GM20000 (cell line): ENCODE data around the gene SLC25A44.

Source experiments
- DNase-seq: peaks from one replicate; pipeline ENCODE4 v3.0.0; 2012; ENCODE audit warnings: low spot score
- TF ChIP-seq, protein P1 (sequence below): IDR thresholded peaks from 2 replicates; pipeline ENCODE4 v1.5.1; 2012; ENCODE audit warnings: mild to moderate bottlenecking, control low read depth; ENCODE audit errors: extremely low read depth, missing control alignments

SLC25A44 gene

DNA sequence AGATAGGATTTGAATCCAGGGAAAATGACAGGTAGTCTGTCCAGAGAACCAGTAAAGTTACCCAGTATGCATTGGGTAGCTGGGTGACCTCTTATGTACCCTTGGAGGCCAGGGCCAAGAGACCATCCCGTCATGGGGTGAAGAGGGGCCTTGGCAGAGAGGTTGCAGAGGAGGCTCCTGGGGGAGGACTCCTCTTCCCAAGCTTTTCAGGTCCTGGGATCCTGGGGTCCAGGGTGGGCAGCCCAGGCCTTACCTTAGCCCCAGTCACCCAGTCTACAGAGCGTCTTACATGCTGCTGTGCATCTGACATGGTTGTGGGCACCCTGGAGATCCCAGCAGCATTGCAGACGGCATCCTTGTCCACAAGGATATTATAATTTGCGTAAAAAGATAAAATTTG, 32.9 kb downstream of the SLC25A44 start:
- TF ChIP-seq, protein P1, sequence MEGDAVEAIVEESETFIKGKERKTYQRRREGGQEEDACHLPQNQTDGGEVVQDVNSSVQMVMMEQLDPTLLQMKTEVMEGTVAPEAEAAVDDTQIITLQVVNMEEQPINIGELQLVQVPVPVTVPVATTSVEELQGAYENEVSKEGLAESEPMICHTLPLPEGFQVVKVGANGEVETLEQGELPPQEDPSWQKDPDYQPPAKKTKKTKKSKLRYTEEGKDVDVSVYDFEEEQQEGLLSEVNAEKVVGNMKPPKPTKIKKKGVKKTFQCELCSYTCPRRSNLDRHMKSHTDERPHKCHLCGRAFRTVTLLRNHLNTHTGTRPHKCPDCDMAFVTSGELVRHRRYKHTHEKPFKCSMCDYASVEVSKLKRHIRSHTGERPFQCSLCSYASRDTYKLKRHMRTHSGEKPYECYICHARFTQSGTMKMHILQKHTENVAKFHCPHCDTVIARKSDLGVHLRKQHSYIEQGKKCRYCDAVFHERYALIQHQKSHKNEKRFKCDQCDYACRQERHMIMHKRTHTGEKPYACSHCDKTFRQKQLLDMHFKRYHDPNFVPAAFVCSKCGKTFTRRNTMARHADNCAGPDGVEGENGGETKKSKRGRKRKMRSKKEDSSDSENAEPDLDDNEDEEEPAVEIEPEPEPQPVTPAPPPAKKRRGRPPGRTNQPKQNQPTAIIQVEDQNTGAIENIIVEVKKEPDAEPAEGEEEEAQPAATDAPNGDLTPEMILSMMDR: no peak
- DNase-seq: no peak

DNA sequence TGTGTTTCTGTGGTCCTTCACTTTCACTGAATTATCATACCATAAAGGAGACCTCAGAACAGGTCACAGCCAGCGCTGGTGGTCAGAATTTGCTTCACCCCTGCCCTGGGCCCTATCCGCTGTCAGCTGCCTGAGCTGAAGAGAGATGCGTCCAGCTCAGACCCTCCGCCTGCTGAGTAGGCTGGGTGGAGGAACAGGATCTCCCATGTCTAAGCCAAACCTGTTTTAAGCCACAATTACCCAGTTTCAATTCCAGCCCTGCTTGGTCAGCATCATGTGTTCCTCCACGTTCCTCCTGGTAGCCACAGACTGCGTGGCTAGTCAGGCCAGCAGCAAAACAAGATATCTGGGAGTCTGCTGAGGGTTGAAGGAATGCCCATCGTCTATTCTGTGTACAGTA, 34.6 kb downstream of the SLC25A44 start:
- DNase-seq: no peak
- TF ChIP-seq, protein P1: no peak

DNA sequence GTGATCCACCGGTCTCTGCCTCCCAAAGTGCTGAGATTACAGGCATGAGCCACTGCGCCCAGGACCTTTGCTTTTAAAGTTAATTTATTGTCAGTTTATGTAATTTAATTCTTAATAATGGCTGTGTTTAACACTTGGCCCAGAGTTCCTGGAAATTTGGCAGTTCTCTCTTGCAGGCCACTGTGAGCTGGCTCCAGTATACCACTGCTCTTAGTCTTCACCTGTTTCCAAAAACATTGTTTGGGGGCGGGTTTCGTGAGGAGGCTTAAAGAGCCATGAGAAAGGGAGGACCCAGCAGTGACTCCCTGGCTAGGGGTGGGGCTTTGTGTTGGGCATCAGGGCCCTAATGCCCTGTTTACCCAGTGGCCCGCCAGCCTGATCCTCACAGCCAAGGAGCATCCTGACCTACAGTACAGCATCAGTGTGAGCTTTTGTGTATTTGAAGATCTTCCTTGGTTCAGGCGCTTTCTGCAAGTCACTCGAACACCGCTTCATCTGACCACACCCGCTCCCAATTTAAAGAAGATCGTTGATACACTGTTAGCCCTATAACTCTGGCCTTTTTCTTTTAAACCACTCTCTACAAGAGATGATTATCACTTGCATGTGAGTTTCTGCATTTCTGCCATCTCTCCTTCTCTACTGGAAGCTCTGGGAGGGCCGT, 36.0 kb downstream of the SLC25A44 start:
- DNase-seq: no peak

DNA sequence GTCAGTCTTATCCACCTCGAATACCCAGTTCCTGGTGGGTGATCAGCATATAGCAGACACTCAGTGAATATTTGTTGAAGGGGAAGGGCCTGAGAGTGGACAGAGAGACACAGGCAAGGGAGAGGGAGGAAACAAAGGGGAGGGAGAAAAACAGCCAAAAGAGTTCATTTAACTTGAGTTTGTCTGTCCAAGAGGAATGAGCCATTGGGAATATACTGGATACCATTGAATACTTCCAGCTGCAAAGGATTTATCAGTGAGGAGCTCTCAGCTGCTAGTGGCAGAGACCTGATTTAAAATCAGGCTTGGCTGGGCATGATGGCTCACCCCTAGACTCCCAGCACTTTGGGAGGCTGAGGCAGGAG, 36.6 kb downstream of the SLC25A44 start:
- TF ChIP-seq, protein P1: no peak
- DNase-seq: no peak

More for the DNA sequence above, 36.0 kb downstream of the SLC25A44 start:
- TF ChIP-seq, protein P1: no peak

DNA sequence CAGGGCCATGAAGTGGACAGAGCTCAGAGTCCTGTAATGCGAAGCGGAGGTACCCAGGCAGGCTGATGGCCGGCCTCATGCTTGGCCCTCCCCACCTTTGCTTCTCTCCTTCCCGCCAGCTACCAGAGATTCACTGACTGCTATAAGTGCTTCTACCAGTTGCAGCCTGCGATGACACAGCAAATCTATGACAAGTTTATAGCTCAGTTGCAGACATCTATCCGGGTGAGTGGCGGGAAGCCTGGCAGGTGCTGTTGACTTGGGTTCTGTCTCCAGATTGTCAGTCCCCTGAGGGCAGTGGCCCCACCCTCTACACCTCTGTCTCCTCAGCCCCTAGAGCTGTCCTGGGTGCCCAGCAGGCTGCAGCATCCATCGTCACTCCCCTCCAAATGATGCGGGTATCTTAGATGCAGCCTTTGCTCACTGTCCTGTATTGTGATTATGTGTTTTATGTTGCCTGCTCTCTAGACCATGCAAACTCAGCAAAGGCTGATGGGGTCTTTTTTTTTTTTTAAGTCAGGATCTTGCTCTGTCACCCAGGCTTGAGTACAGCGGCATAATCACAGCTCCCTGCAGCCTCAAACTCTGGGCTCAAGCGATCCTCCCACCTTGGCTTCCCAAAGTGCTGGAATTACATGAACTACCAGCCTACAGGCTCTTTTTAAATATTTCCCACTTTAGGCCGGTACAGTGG, 38.4 kb downstream of the SLC25A44 start:
- TF ChIP-seq, protein P1: no peak
- no peak for DNase-seq

DNA sequence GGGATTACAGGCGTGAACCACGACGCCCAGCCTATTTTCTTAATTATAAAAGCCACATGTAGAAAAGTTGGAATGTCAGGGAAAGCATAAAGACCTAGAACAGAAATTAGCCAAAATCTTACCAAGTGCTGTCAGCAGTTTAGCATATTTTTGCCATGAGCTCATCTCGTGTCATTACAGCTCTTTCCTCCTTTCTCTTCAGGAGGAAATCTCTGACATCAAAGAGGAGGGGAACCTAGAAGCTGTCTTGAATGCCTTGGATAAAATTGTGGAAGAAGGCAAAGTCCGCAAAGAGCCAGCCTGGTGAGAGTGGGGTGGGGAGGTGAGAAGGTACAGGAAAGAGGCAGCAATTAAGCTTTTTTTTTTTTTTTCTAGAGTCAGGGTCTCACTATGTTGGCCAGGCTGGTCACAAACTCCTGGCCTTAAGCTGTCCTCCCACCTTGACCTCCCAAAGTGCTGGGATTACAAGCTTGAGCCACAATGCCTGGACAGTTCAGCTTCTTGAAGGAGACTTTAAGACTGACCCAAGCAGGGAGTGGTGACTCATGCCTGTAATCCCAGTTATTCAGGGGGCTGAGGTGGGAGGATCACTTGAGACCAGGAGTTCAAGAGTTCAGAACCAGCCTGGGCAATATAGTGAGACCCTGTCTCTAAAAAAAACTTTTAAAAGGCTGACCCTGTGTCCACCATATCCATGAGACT, 39.7 kb downstream of the SLC25A44 start:
- TF ChIP-seq, protein P1: no peak

DNA sequence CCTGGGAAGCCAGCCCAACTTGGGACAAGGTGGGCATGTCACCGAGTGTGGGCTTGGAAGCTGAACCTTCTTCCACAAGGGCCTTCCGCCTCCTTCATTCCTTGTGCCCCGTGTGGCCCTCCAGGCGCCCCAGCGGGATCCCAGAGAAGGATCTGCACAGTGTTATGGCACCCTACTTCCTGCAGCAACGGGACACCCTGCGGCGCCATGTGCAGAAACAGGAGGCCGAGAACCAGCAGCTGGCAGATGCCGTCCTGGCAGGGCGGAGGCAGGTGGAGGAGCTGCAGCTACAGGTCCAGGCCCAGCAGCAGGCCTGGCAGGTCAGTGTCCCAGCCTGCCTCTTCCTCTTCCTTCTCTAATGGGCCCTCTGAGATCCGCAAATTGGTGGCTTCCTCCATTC, 42.3 kb downstream of the SLC25A44 start:
- TF ChIP-seq, protein P1: no peak
- DNase-seq: no peak

More for the DNA sequence above, 39.7 kb downstream of the SLC25A44 start:
- no peak for DNase-seq
